Endothelial cell of umbilical vein (primary cell): Measurements from ENCODE around the gene AP1M1. TPM values are rescaled to one million over a fixed set of nuclear protein-coding genes. Genes with fewer than 3 reads are reported as not detected.

ENCODE experiments used
- BruUV-seq: library from RNA; stranded (reverse); fragments of 400-500 nt; replicated peaks from 2 replicates; lab custom pipeline; 2021; lab: Mats Ljungman, UMichigan
- CTCF ChIA-PET: fragments of 300-600, 350-600 bp; sonication (Branson Sonifier 250); formaldehyde crosslinking; loops from one replicate; lab custom pipeline; 2021; ENCODE audit warnings: antibody characterized with exemption, inconsistent platforms; lab: Charles Lee
- POLR2A ChIA-PET: fragments of 300-600, 350-600 bp; sonication (Branson Sonifier 250); formaldehyde crosslinking; loops from one replicate; lab custom pipeline; 2021; ENCODE audit warnings: antibody characterized with exemption, inconsistent platforms; lab: Charles Lee
- DNase-seq: peaks from one replicate; pipeline ENCODE4 v3.0.0-alpha.2; 2011; ENCODE audit warnings: low read depth, low spot score
- FAIRE-seq: peaks from 2 replicates; lab custom pipeline; 2011; peaks lifted over from hg19 to GRCh38; lab: Jason Lieb, UNC
- H2AFZ ChIP-seq: 2 replicates; pipeline ENCODE4 v1.6.0; 2012; ENCODE audit warnings: low read depth, low read length, control low read depth, inconsistent platforms
- H3K27ac ChIP-seq: 2 replicates; pipeline ENCODE4 v1.5.1; 2011; ENCODE audit warnings: low read depth, mild to moderate bottlenecking, control low read depth, low read length, moderate library complexity; ENCODE audit not compliant: insufficient read depth
- H3K27me3 ChIP-seq, 2 experiments: 2 replicates each; pipeline versions ENCODE4 v1.6.0 to v1.6.1; 2011; ENCODE audit warnings: low read length in 2 of 2, mixed read lengths in 1 of 2; ENCODE audit not compliant: control insufficient read depth in 2 of 2, insufficient read depth in 2 of 2
- H3K36me3 ChIP-seq, 2 experiments: 2 replicates in 1 of 2; 3 replicates in 1 of 2; pipeline ENCODE4 v1.5.1; 2011; ENCODE audit warnings: low read length in 2 of 2, mild to moderate bottlenecking in 1 of 2, moderate library complexity in 1 of 2; ENCODE audit not compliant: control insufficient read depth in 2 of 2, insufficient read depth in 2 of 2; ENCODE audit errors: extremely low read depth in 1 of 2
- H3K4me1 ChIP-seq: 3 replicates; pipeline ENCODE4 v1.5.1; 2011; ENCODE audit warnings: mild to moderate bottlenecking, low read length; ENCODE audit not compliant: control insufficient read depth, insufficient read depth; ENCODE audit errors: extremely low read depth
- H3K4me2 ChIP-seq: 2 replicates; pipeline ENCODE4 v1.6.1; 2011; ENCODE audit warnings: low read length, control low read depth, mixed read lengths; ENCODE audit not compliant: insufficient read depth
- H3K4me3 ChIP-seq, 3 experiments: fragments of 200-600 bp in 1 of 3; sonication (generic), shearing (Covaris generic) in 1 of 3; replicated peaks in 1 of 3; 2 replicates each; pipeline ENCODE4 v1.5.1; 2011 to 2016; ENCODE audit warnings: control low read depth in 3 of 3, low read length in 3 of 3, mild to moderate bottlenecking in 2 of 3, inconsistent platforms in 1 of 3, low read depth in 1 of 3, moderate library complexity in 1 of 3; ENCODE audit not compliant: insufficient read depth in 1 of 3
- H3K79me2 ChIP-seq: 2 replicates; pipeline ENCODE4 v1.6.0; 2012; ENCODE audit warnings: low read length, inconsistent platforms; ENCODE audit not compliant: control insufficient read depth, insufficient read depth
- H3K9ac ChIP-seq: replicated peaks from 2 replicates; pipeline ENCODE3; 2011; ENCODE audit warnings: low read length, control low read depth; ENCODE audit not compliant: insufficient read depth; ENCODE audit errors: extremely low read depth
- H3K9me1 ChIP-seq: replicated peaks from 3 replicates; pipeline ENCODE4 v1.6.0; 2011; ENCODE audit warnings: mild to moderate bottlenecking, low read length; ENCODE audit not compliant: control insufficient read depth, insufficient read depth; ENCODE audit errors: extremely low read depth
- H3K9me3 ChIP-seq: replicated peaks from 2 replicates; pipeline ENCODE4 v1.5.1; 2012; ENCODE audit warnings: low read length, inconsistent platforms; ENCODE audit not compliant: control insufficient read depth, insufficient read depth
- H4K20me1 ChIP-seq: replicated peaks from 2 replicates; pipeline ENCODE3; 2011; ENCODE audit warnings: mild to moderate bottlenecking, low read length; ENCODE audit not compliant: control insufficient read depth, insufficient read depth; ENCODE audit errors: extremely low read depth
- EZH2 ChIP-seq: IDR thresholded peaks from 2 replicates; pipeline ENCODE4 v1.6.1; 2012; ENCODE audit warnings: borderline replicate concordance, low read depth, mild to moderate bottlenecking, moderate library complexity, low read length, inconsistent platforms; ENCODE audit not compliant: severe bottlenecking
- FOS ChIP-seq: IDR thresholded peaks from 2 replicates; pipeline ENCODE4 v1.6.1; 2011; ENCODE audit warnings: mild to moderate bottlenecking, low read length, moderate library complexity, borderline replicate concordance; ENCODE audit not compliant: insufficient read depth
- GATA2 ChIP-seq: IDR thresholded peaks from 2 replicates; pipeline ENCODE4 v1.7.0; 2011; ENCODE audit warnings: low read depth, mild to moderate bottlenecking, moderate library complexity, mixed read lengths, low read length; ENCODE audit not compliant: insufficient read length, insufficient read depth
- JUN ChIP-seq: IDR thresholded peaks from 2 replicates; pipeline ENCODE4 v1.6.1; 2011; ENCODE audit warnings: borderline replicate concordance, low read depth; ENCODE audit not compliant: insufficient read length, insufficient read depth
- MYC ChIP-seq: IDR thresholded peaks from one replicate; pipeline ENCODE4 v1.6.1; 2011; ENCODE audit warnings: mild to moderate bottlenecking, low read depth, low read length
- POLR2A ChIP-seq: IDR thresholded peaks from 2 replicates; pipeline ENCODE4 v1.6.1; 2012; ENCODE audit warnings: low read depth, mild to moderate bottlenecking, control low read depth, low read length
- dilution Hi-C: fragments of 300-500 bp; cut with MboI; formaldehyde crosslinking; loops from one replicate; pipeline ENCODE4 v1.15.0; 2019; ENCODE audit warnings: low sequenced_read_pairs; ENCODE audit not compliant: extremely low pct_ligation_motif_present
- intact Hi-C: fragments of 100-400 bp; cut with micrococcal nuclease; formaldehyde crosslinking; loops from one replicate; pipeline ENCODE4 v1.10.0; 2022
- polyA plus RNA-seq, 4 experiments: library from polyadenylated mRNA; depleted of rRNA in 3 of 4; stranded (reverse) in 3 of 4; unstranded in 1 of 4; fragments of >200 nt; gene quantifications; 2 replicates each; pipeline versions ENCODE4 v1.2.1 to v1.2.3, GENCODE V29; 2011 to 2012; ENCODE audit warnings: missing spikeins in 1 of 4
- total RNA-seq: library from RNA; stranded (reverse); gene quantifications from 2 replicates; pipeline ENCODE4 v1.2.3, GENCODE V29; 2021
- TF ChIP-seq, protein P1 (sequence below), 2 donors: IDR thresholded peaks; 1 replicate in 1 of 2; 2 replicates in 1 of 2; pipeline ENCODE4 v1.5.1; 2011; ENCODE audit warnings: low read length in 2 of 2, mild to moderate bottlenecking in 2 of 2, moderate library complexity in 2 of 2, control low read depth in 1 of 2, inconsistent platforms in 1 of 2, low read depth in 1 of 2; ENCODE audit not compliant: insufficient read depth in 1 of 2; ENCODE audit errors: extremely low read depth in 1 of 2
- TF ChIP-seq, protein P2 (sequence below): IDR thresholded peaks from 2 replicates; pipeline ENCODE4 v1.6.1; 2011; ENCODE audit not compliant: insufficient read depth, insufficient read length

AP1M1 gene
- total and polyA plus RNA-seq, 2 donors (not counting 3 experiments of a cell fraction or from before 2014, with no cell fraction given) = 99.3 to 129 TPM

DNA sequence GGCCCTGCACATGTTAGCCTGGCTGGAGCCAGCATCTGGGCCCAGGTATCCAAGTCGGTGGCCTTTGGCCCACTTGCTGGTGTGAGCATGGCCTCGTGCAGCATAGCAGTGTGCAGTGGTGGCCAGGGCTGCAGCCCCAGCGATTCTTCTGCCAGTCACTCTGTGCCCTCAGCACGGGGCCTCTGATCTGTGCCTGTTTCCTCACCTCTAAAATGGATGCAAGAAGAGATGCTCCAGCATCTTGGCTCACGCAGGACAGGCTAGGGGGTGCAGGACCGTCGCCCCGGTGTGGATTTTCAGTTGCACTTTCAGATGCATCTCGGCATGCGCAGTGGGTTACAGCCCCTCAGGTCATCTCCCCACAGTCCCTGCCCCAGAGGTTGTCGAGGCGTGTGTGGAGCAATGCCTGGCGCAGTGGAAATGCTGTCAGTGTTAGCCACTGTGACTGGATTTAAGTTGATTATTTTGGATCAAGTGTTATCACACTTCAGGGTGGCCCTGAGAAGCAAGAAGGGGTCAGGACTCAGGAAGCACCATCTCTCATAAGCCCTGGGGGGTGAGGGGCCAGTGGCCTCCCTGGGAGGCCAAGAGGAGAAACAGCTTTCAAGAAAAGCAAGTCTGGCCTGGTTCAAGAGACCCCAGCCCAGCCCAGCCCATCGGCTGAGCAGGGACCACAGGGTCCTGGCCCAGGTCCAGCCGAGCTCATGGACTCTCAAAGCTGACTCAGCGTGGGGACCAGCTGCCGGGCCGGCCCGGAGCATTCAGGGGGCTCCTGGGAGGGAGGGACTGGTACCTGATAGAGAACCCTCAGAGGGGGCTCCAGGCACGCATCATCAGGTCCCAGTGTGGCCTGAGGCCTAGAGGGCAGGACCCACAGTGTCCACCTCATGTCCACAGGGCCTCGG lies 27.8 kb downstream of the AP1M1 start:
- Histone ChIP-seq H2AFZ (no peak overlapping the region), H3K4me1 (no peaks in the 10 kb centered on the region), H3K79me2 (peaks cover 4% of the 10 kb centered on the region), H3K27ac (no peak overlapping the region), H3K9me3 (peaks cover 3% of the 10 kb centered on the region), H3K4me2 (no peak overlapping the region), H3K4me3 (no peak overlapping the region), H4K20me1 (no peaks in the 10 kb centered on the region), H3K27me3 (no peaks in the 10 kb centered on the region), H3K9me1 (no peaks in the 10 kb centered on the region), H3K9ac (no peak overlapping the region), H3K36me3 (peaks cover 10 to 54% of the 10 kb centered on the region in 2 experiments)
- ChIA-PET CTCF (no interaction called here), POLR2A (no interaction called here)
- DNase-seq (no peak), FAIRE-seq (no peak)
- BruUV-seq = no TSS peak
- intact Hi-C loops = no loop called here
- TF ChIP-seq, protein P1, sequence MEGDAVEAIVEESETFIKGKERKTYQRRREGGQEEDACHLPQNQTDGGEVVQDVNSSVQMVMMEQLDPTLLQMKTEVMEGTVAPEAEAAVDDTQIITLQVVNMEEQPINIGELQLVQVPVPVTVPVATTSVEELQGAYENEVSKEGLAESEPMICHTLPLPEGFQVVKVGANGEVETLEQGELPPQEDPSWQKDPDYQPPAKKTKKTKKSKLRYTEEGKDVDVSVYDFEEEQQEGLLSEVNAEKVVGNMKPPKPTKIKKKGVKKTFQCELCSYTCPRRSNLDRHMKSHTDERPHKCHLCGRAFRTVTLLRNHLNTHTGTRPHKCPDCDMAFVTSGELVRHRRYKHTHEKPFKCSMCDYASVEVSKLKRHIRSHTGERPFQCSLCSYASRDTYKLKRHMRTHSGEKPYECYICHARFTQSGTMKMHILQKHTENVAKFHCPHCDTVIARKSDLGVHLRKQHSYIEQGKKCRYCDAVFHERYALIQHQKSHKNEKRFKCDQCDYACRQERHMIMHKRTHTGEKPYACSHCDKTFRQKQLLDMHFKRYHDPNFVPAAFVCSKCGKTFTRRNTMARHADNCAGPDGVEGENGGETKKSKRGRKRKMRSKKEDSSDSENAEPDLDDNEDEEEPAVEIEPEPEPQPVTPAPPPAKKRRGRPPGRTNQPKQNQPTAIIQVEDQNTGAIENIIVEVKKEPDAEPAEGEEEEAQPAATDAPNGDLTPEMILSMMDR (IDR thresholded peaks at IDR 0.05; ENCODE audit: extremely low read depth in 1 of 2, insufficient read depth in 1 of 2, low read depth in 1 of 2, low read length in 2 of 2) = no peak
- TF ChIP-seq POLR2A (no peak), FOS (no peak)
- dilution Hi-C loops = no loop called here

DNA sequence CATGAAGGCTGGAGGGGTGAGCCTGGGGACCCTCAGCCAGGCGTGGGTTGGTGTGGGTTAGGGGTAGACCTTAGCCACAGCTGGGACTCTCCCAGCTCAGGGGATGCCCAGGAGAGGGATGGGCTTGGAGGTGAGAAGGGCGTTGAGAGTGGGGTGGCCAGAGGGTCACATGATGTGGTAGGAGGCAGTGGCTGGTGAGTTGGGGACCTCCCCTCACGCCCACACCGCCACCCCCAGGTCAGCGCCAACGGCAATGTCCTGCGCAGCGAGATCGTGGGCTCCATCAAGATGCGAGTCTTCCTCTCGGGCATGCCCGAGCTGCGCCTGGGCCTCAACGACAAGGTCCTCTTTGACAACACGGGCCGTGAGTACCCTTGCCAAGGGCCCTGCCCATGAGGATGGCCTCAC lies 28.5 kb downstream of the AP1M1 start:
- Histone ChIP-seq H3K9ac (no peak overlapping the region), H3K9me1 (no peaks in the 10 kb centered on the region), H3K79me2 (peaks cover 4% of the 10 kb centered on the region), H3K4me1 (no peaks in the 10 kb centered on the region), H3K36me3 (peaks cover 11 to 54% of the 10 kb centered on the region in 2 experiments), H2AFZ (no peak overlapping the region), H4K20me1 (no peaks in the 10 kb centered on the region), H3K27ac (no peak overlapping the region), H3K27me3 (no peaks in the 10 kb centered on the region), H3K4me2 (no peak overlapping the region), H3K9me3 (no peaks in the 10 kb centered on the region), H3K4me3 (no peak overlapping the region)
- FAIRE-seq (no peak), DNase-seq (no peak)
- BruUV-seq = no TSS peak
- dilution Hi-C loops = no loop called here
- intact Hi-C loops = no loop called here
- CTCF ChIA-PET = no interaction called here
- POLR2A ChIA-PET = no interaction called here
- TF ChIP-seq FOS = no peak
- TF ChIP-seq GATA2 = no peak
- TF ChIP-seq, protein P2, sequence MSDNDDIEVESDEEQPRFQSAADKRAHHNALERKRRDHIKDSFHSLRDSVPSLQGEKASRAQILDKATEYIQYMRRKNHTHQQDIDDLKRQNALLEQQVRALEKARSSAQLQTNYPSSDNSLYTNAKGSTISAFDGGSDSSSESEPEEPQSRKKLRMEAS = no peak
- no peak for TF ChIP-seq MYC
- TF ChIP-seq JUN = no peak
- TF ChIP-seq POLR2A = no peak
- no peak for TF ChIP-seq EZH2
